Stomach smooth muscle (tissue), 2 donors: ENCODE results near the gene RAB14.

ENCODE experiments used
- H3K27ac ChIP-seq: one replicate; pipeline ENCODE4 v1.7.0; 2013; ENCODE audit warnings: mild to moderate bottlenecking, low read length, inconsistent platforms
- H3K27me3 ChIP-seq, 2 donors: one replicate each; pipeline ENCODE4 v1.7.0; 2013; ENCODE audit warnings: low read length in 2 of 2; ENCODE audit not compliant: insufficient read depth in 2 of 2, control insufficient read depth in 1 of 2
- H3K36me3 ChIP-seq, 2 donors: one replicate each; pipeline ENCODE4 v1.7.0; 2013; ENCODE audit warnings: low read length in 2 of 2; ENCODE audit not compliant: control insufficient read depth in 2 of 2, insufficient read depth in 2 of 2
- H3K4me1 ChIP-seq: one replicate; pipeline ENCODE4 v1.7.0; 2013; ENCODE audit warnings: low read length; ENCODE audit not compliant: control insufficient read depth, insufficient read depth
- H3K4me3 ChIP-seq, 2 donors: one replicate each; pipeline ENCODE4 v1.7.0; 2013; ENCODE audit warnings: low read length in 2 of 2
- H3K9ac ChIP-seq, 2 donors: one replicate each; pipeline ENCODE4 v1.7.0; 2013; ENCODE audit warnings: low read length in 2 of 2, mild to moderate bottlenecking in 1 of 2
- H3K9me3 ChIP-seq, 2 donors: one replicate each; pipeline ENCODE4 v1.7.0; 2013; ENCODE audit warnings: low read length in 2 of 2; ENCODE audit not compliant: control insufficient read depth in 2 of 2
- donor health status: healthy.
- donor health status: Pancreatic carcinoma.

RAB14 gene

GRCh38 chr9:121234832-121235161 lies 33.1 kb upstream of the RAB14 start:
- Histone ChIP-seq H3K9ac (no peak overlapping the region), H3K27ac (no peak overlapping the region)

GRCh38 chr9:121233906-121234831 lies 32.5 kb upstream of the RAB14 start:
- no peaks in the 10 kb centered on the region for H3K27me3 ChIP-seq
- no peak overlapping the region for H3K9ac ChIP-seq
- H3K36me3 ChIP-seq = no peaks in the 10 kb centered on the region
- H3K27ac ChIP-seq = no peak overlapping the region
- H3K4me1 ChIP-seq = no peaks in the 10 kb centered on the region
- no peak overlapping the region for H3K4me3 ChIP-seq
- H3K9me3 ChIP-seq = no peaks in the 10 kb centered on the region

More at GRCh38 chr9:121234832-121235161, 33.1 kb upstream of the RAB14 start:
- no peaks in the 10 kb centered on the region for H3K27me3 ChIP-seq
- no peaks in the 10 kb centered on the region for H3K4me1 ChIP-seq
- no peaks in the 10 kb centered on the region for H3K36me3 ChIP-seq
- H3K4me3 ChIP-seq = no peak overlapping the region
- no peaks in the 10 kb centered on the region for H3K9me3 ChIP-seq

- no peak overlapping the region for H3K27ac ChIP-seq
- no peak overlapping the region for H3K4me3 ChIP-seq
- H3K27me3 ChIP-seq = no peaks in the 10 kb centered on the region
- H3K4me1 ChIP-seq = no peaks in the 10 kb centered on the region
- no peaks in the 10 kb centered on the region for H3K9me3 ChIP-seq
- no peaks in the 10 kb centered on the region for H3K36me3 ChIP-seq
- H3K9ac ChIP-seq = no peak overlapping the region
Observed at GRCh38 chr9:121232251-121232650, 30.6 kb upstream of the RAB14 start.

- Histone ChIP-seq H3K27me3 (no peaks in the 10 kb centered on the region), H3K4me1 (no peaks in the 10 kb centered on the region), H3K4me3 (no peak overlapping the region), H3K27ac (no peak overlapping the region), H3K36me3 (no peaks in the 10 kb centered on the region), H3K9ac (no peak overlapping the region), H3K9me3 (no peaks in the 10 kb centered on the region)
Observed at GRCh38 chr9:121230256-121230655, 28.6 kb upstream of the RAB14 start.

GRCh38 chr9:121227862-121228261 lies 26.2 kb upstream of the RAB14 start:
- Histone ChIP-seq H3K27ac (no peak overlapping the region), H3K4me1 (no peaks in the 10 kb centered on the region), H3K9me3 (no peaks in the 10 kb centered on the region), H3K4me3 (no peak overlapping the region), H3K36me3 (no peaks in the 10 kb centered on the region), H3K9ac (no peak overlapping the region), H3K27me3 (no peaks in the 10 kb centered on the region)

- Histone ChIP-seq H3K27ac (no peak overlapping the region), H3K36me3 (no peaks in the 10 kb centered on the region), H3K4me3 (no peak overlapping the region), H3K9ac (no peak overlapping the region), H3K27me3 (no peaks in the 10 kb centered on the region), H3K9me3 (no peaks in the 10 kb centered on the region), H3K4me1 (no peaks in the 10 kb centered on the region)
Observed at GRCh38 chr9:121226175-121226574, 24.5 kb upstream of the RAB14 start.

GRCh38 chr9:121225240-121225639 lies 23.6 kb upstream of the RAB14 start:
- Histone ChIP-seq H3K9me3 (no peaks in the 10 kb centered on the region), H3K9ac (no peak overlapping the region), H3K27ac (no peak overlapping the region), H3K27me3 (no peaks in the 10 kb centered on the region), H3K36me3 (no peaks in the 10 kb centered on the region), H3K4me1 (no peaks in the 10 kb centered on the region), H3K4me3 (no peak overlapping the region)

- Histone ChIP-seq H3K4me1 (no peaks in the 10 kb centered on the region), H3K4me3 (no peak overlapping the region), H3K27ac (no peak overlapping the region), H3K27me3 (no peaks in the 10 kb centered on the region), H3K9ac (no peak overlapping the region), H3K9me3 (no peaks in the 10 kb centered on the region), H3K36me3 (no peaks in the 10 kb centered on the region)
Observed at GRCh38 chr9:121222524-121223171, 21.0 kb upstream of the RAB14 start.

- Histone ChIP-seq H3K36me3 (no peaks in the 10 kb centered on the region), H3K9ac (no peak overlapping the region), H3K4me3 (no peak overlapping the region), H3K27ac (no peak overlapping the region), H3K9me3 (no peaks in the 10 kb centered on the region), H3K27me3 (no peaks in the 10 kb centered on the region), H3K4me1 (no peaks in the 10 kb centered on the region)
Observed at GRCh38 chr9:121221664-121222055, 20.0 kb upstream of the RAB14 start.

GRCh38 chr9:121220996-121221663 lies 19.5 kb upstream of the RAB14 start:
- no peak overlapping the region for H3K4me3 ChIP-seq
- no peaks in the 10 kb centered on the region for H3K4me1 ChIP-seq
- H3K36me3 ChIP-seq = no peaks in the 10 kb centered on the region
- no peak overlapping the region for H3K9ac ChIP-seq
- H3K27ac ChIP-seq = no peak overlapping the region
- no peaks in the 10 kb centered on the region for H3K27me3 ChIP-seq
- no peaks in the 10 kb centered on the region for H3K9me3 ChIP-seq
